Measurements from ENCODE around the gene PHLPP1. TPM values are rescaled to one million over a fixed set of nuclear protein-coding genes. Genes with fewer than 3 reads are reported as not detected.

The PHLPP1 gene
- total and polyA plus RNA-seq, 8 donors: 2.1 to 77.0 (median 12.5) TPM

- intact Hi-C loops (cut with DNase I; ENCODE audit: low total_unique reads): no loop called here
- Histone ChIP-seq H3K27ac (no peak overlapping the region), H3K4me1 (peaks cover 0 to 22% (median 8%) of the 10 kb centered on the region in 4 donors), H3K36me3 (no peaks in the 10 kb centered on the region), H3K27me3 (no peaks in the 10 kb centered on the region), H3K9me3 (no peaks in the 10 kb centered on the region), H3K4me3 (no peak overlapping the region)
- no peak for DNase-seq
- TF ChIP-seq CTCF (IDR thresholded peaks at IDR 0.05) (no peak), POLR2A (IDR thresholded peaks at IDR 0.05) (no peak), EP300 (IDR thresholded peaks at IDR 0.05) (no peak), POLR2AphosphoS5 (IDR thresholded peaks at IDR 0.05) (no peak)
- WGBS, 5 donors: 70 to 88% (median 79%) methylated on average over 5 of the region's 5 CpGs
These were observed 44.5 kb downstream of the PHLPP1 start for GRCh38 chr18:62759704-62760402.

- H3K36me3 ChIP-seq: no peaks in the 10 kb centered on the region
- TF ChIP-seq EP300 (IDR thresholded peaks at IDR 0.05) (no peak), POLR2A (IDR thresholded peaks at IDR 0.05) (no peak), CTCF (IDR thresholded peaks at IDR 0.05) (no peak), POLR2AphosphoS5 (IDR thresholded peaks at IDR 0.05) (no peak)
- peaks cover 0 to 22% (median 8%) of the 10 kb centered on the region in 4 donors for H3K4me1 ChIP-seq
- H3K27ac ChIP-seq: no peak overlapping the region
- H3K9me3 ChIP-seq: no peaks in the 10 kb centered on the region
- H3K27me3 ChIP-seq: no peaks in the 10 kb centered on the region
- intact Hi-C loops (cut with DNase I; ENCODE audit: low total_unique reads): no loop called here
- WGBS, 5 donors: 81 to 88% (median 84%) methylated on average over 5 of the region's 5 CpGs
- no peak for DNase-seq
- H3K4me3 ChIP-seq: no peak overlapping the region
These were observed 45.0 kb downstream of the PHLPP1 start for GRCh38 chr18:62760403-62760734.

- Histone ChIP-seq H3K27me3 (no peaks in the 10 kb centered on the region), H3K36me3 (no peaks in the 10 kb centered on the region), H3K27ac (no peak overlapping the region), H3K4me3 (no peak overlapping the region), H3K9me3 (no peaks in the 10 kb centered on the region), H3K4me1 (peaks cover 0 to 24% (median 9%) of the 10 kb centered on the region in 4 donors)
- 76 to 85% (median 81%) methylated on average over 7 of the region's 7 CpGs for WGBS, 5 donors
- no peak for TF ChIP-seq POLR2AphosphoS5 (IDR thresholded peaks at IDR 0.05)
- TF ChIP-seq EP300 (IDR thresholded peaks at IDR 0.05): no peak
- no peak for TF ChIP-seq POLR2A (IDR thresholded peaks at IDR 0.05)
- TF ChIP-seq CTCF (IDR thresholded peaks at IDR 0.05): no peak
- intact Hi-C loops (cut with DNase I; ENCODE audit: low total_unique reads): no loop called here
- no peak for DNase-seq
These were observed 47.8 kb downstream of the PHLPP1 start for GRCh38 chr18:62763101-62763521.

GRCh38 chr18:62766266-62766665, 50.9 kb downstream of the PHLPP1 start:
- Histone ChIP-seq H3K27ac (no peak overlapping the region), H3K27me3 (no peaks in the 10 kb centered on the region), H3K9me3 (no peaks in the 10 kb centered on the region), H3K4me3 (no peak overlapping the region), H3K36me3 (no peaks in the 10 kb centered on the region), H3K4me1 (peaks cover 0 to 14% (median 5%) of the 10 kb centered on the region in 4 donors)
- intact Hi-C loops (cut with DNase I; ENCODE audit: low total_unique reads): no loop called here
- no peak for TF ChIP-seq POLR2AphosphoS5 (IDR thresholded peaks at IDR 0.05)
- no peak for TF ChIP-seq EP300 (IDR thresholded peaks at IDR 0.05)
- TF ChIP-seq CTCF (IDR thresholded peaks at IDR 0.05): no peak
- no peak for TF ChIP-seq POLR2A (IDR thresholded peaks at IDR 0.05)
- WGBS, 5 donors: 72 to 87% (median 82%) methylated on average over 4 of the region's 4 CpGs
- DNase-seq: no peak

Measured in stomach (tissue), 9 donors.